Panc1 (cell line): Measurements from ENCODE around the gene C1orf74. TPM values are rescaled to one million over a fixed set of nuclear protein-coding genes. Genes with fewer than 3 reads are reported as not detected.

ENCODE experiments used
- ATAC-seq: fragments of 200-7000 bp; cut with Tn5 transposase; 2 replicates; pipeline ENCODE4 v1.9.1; 2020; ENCODE audit warnings: mild to moderate bottlenecking, moderate library complexity
- BruUV-seq: library from RNA; stranded (reverse); fragments of 400-500 nt; replicated peaks from 2 replicates; lab custom pipeline; 2021; lab: Mats Ljungman, UMichigan
- CTCF ChIA-PET: fragments of 300-600 bp; sonication (Branson Sonifier 250); formaldehyde crosslinking; loops from one replicate; lab custom pipeline; 2022; ENCODE audit warnings: antibody characterized with exemption; lab: Charles Lee
- POLR2A ChIA-PET: fragments of 300-600 bp; sonication (Branson Sonifier 250); formaldehyde crosslinking; loops from one replicate; lab custom pipeline; 2022; ENCODE audit warnings: antibody characterized with exemption; lab: Charles Lee
- DNase-seq: peaks from one replicate; pipeline ENCODE4 v3.0.0-alpha.2; 2010; ENCODE audit warnings: low read depth, low spot score
- H3K27ac ChIP-seq: 2 replicates; pipeline ENCODE4 v1.5.1; 2011; ENCODE audit warnings: mild to moderate bottlenecking, low read length, inconsistent platforms
- H3K27me3 ChIP-seq: fragments of 200-500 bp; sonication (Bioruptor generic); 2 replicates; pipeline ENCODE4 v1.6.0; 2014; ENCODE audit warnings: low read length, inconsistent platforms; ENCODE audit not compliant: control insufficient read depth, insufficient read depth
- H3K36me3 ChIP-seq: fragments of 200-500 bp; sonication (Bioruptor generic); 2 replicates; pipeline ENCODE4 v1.5.1; 2014; ENCODE audit warnings: inconsistent platforms, mild to moderate bottlenecking, low read length, moderate library complexity; ENCODE audit not compliant: control insufficient read depth, insufficient read depth
- H3K4me1 ChIP-seq: 2 replicates; pipeline ENCODE4 v1.5.1; 2011; ENCODE audit warnings: inconsistent platforms, mild to moderate bottlenecking, low read length, moderate library complexity; ENCODE audit not compliant: control insufficient read depth, insufficient read depth
- H3K4me3 ChIP-seq, 2 experiments: 2 replicates each; pipeline ENCODE4 v1.5.1; 2011 to 2012; ENCODE audit warnings: low read depth in 2 of 2, low read length in 2 of 2, mild to moderate bottlenecking in 2 of 2, inconsistent platforms in 1 of 2, moderate library complexity in 1 of 2
- H3K9me3 ChIP-seq: fragments of 200-500 bp; sonication (Bioruptor generic); 2 replicates; pipeline ENCODE4 v1.5.1; 2014; ENCODE audit warnings: low read depth, mild to moderate bottlenecking, inconsistent platforms, low read length, moderate library complexity; ENCODE audit not compliant: control insufficient read depth, insufficient read depth
- CTCF ChIP-seq: fragments of 450-650 bp; IDR thresholded peaks from 2 replicates; pipeline ENCODE4 v1.5.1; 2017; ENCODE audit warnings: mild to moderate bottlenecking
- POLR2AphosphoS5 ChIP-seq: IDR thresholded peaks from 2 replicates; pipeline ENCODE4 v1.6.1; 2012; ENCODE audit warnings: mild to moderate bottlenecking, low read depth, low read length, moderate library complexity
- REST ChIP-seq, 2 experiments: IDR thresholded peaks; 2 replicates each; pipeline ENCODE4 v1.6.1; 2011 to 2012; ENCODE audit warnings: low read depth in 2 of 2, control low read depth in 1 of 2, low read length in 1 of 2, mild to moderate bottlenecking in 1 of 2, moderate library complexity in 1 of 2; ENCODE audit not compliant: insufficient read depth in 1 of 2
- SIN3A ChIP-seq: IDR thresholded peaks from 2 replicates; pipeline ENCODE4 v1.6.1; 2012; ENCODE audit warnings: low read depth, mild to moderate bottlenecking, low read length, moderate library complexity, borderline replicate concordance; ENCODE audit not compliant: insufficient read depth
- TCF7L2 ChIP-seq: IDR thresholded peaks from 2 replicates; pipeline ENCODE4 v1.6.1; 2011; ENCODE audit warnings: mild to moderate bottlenecking, low read depth, low read length, inconsistent platforms
- in situ Hi-C: cut with HindIII; loops from 2 replicates; pipeline ENCODE4 v1.10.0; 2016; ENCODE audit warnings: low sequenced_read_pairs, low pct_unique_long_range_greater_than_20kb
- intact Hi-C: fragments of 100-400 bp; cut with micrococcal nuclease; formaldehyde crosslinking; loops from one replicate; pipeline ENCODE4 v1.10.0; 2022; ENCODE audit not compliant: unreplicated experiment
- total RNA-seq: library from RNA; stranded (reverse); gene quantifications from one replicate; pipeline ENCODE4 v1.2.1, GENCODE V29; 2021; ENCODE audit not compliant: unreplicated experiment

Gene C1orf74
- total RNA-seq, 1 experiment from 2014 or later, result 1.7 TPM

GRCh38 chr1:209772126-209772525 is 12.2 kb downstream of the C1orf74 start:
- no TSS peak for BruUV-seq
- no peak for TF ChIP-seq CTCF
- H3K27me3 ChIP-seq, result no peaks in the 10 kb centered on the region
- intact Hi-C loops (no loop called here), in situ Hi-C loops (no loop called here)
- ATAC-seq, result no peak
- ChIA-PET CTCF (no interaction called here), POLR2A (no interaction called here)
- H3K9me3 ChIP-seq, result no peaks in the 10 kb centered on the region
- no peak overlapping the region for H3K27ac ChIP-seq
- H3K4me3 ChIP-seq, result no peak overlapping the region
- no peak for DNase-seq
- H3K36me3 ChIP-seq, result no peaks in the 10 kb centered on the region
- no peaks in the 10 kb centered on the region for H3K4me1 ChIP-seq

- ChIA-PET POLR2A (no interaction called here), CTCF (no interaction called here)
- DNase-seq, result no peak
- Histone ChIP-seq H3K36me3 (no peaks in the 10 kb centered on the region), H3K9me3 (no peaks in the 10 kb centered on the region), H3K27ac (no peak overlapping the region), H3K27me3 (no peaks in the 10 kb centered on the region), H3K4me1 (no peaks in the 10 kb centered on the region), H3K4me3 (no peak overlapping the region)
- in situ Hi-C loops (no loop called here), intact Hi-C loops (no loop called here)
- BruUV-seq, result no TSS peak
- no peak for ATAC-seq
- TF ChIP-seq TCF7L2, result no peak
- no peak for TF ChIP-seq CTCF
- TF ChIP-seq POLR2AphosphoS5, result no peak
- TF ChIP-seq REST (IDR thresholded peaks at IDR 0.05; ENCODE audit: insufficient read depth in 1 of 2, low read depth in 2 of 2, low read length in 1 of 2), result no peak
- TF ChIP-seq SIN3A, result no peak
These were observed 13.5 kb downstream of the C1orf74 start for GRCh38 chr1:209770636-209771415.
